Spleen (tissue), 7 donors: ENCODE results near the gene SNX33.
"Not testable (repeated sequence)": the region's sequence is repeated elsewhere in the genome, so short reads cannot be mapped to it uniquely, and the experiment has no call there.

Experiments
- CTCF ChIP-seq, 11 experiments: fragments of 200-600 bp in 7 of 11; fragments of 450-650 bp in 4 of 11; sonication (generic) in 4 of 11; IDR thresholded peaks in 8 of 11; conservative IDR thresholded peaks in 3 of 11; 1 replicate in 7 of 11; 2 replicates in 4 of 11; pipeline versions ENCODE4 v1.4.0 to v1.8.0; 2016 to 2021; ENCODE audit warnings: antibody characterized with exemption in 11 of 11, inconsistent platforms in 4 of 11, mild to moderate bottlenecking in 1 of 11
- POLR2A ChIP-seq, 3 donors: fragments of 450-650 bp; IDR thresholded peaks; one replicate each; pipeline ENCODE4 v1.5.1; 2017; ENCODE audit warnings: antibody characterized with exemption in 3 of 3, mild to moderate bottlenecking in 1 of 3
- POLR2AphosphoS5 ChIP-seq, 3 donors: sonication (generic); formaldehyde crosslinking; IDR thresholded peaks; one replicate each; pipeline ENCODE4 v1.5.1; 2017; ENCODE audit warnings: antibody characterized with exemption in 3 of 3
- donor health status: DM: no; HTN: no; CAD: no; lungs with moderate emphysema.
- donor health status: DM: no; HTN: no; CAD: no.
- donor health status: DM: no; HTN: no; CAD: no.

- TF ChIP-seq POLR2AphosphoS5 (IDR thresholded peaks at IDR 0.05); POLR2A (IDR thresholded peaks at IDR 0.05); CTCF (IDR thresholded peaks at IDR 0.05 in 8 of 11, conservative IDR thresholded peaks at IDR 0.05 in 3 of 11): not testable (repeated sequence)
Measured at GRCh38 chr15:75678324-75678690, 30.6 kb downstream of the SNX33 start.
